HepG2 (cell line): Measurements from ENCODE around the gene WDR82. TPM values are rescaled to one million over a fixed set of nuclear protein-coding genes. Genes with fewer than 3 reads are reported as not detected.

ENCODE experiments used
- ATF4 ChIP-seq, 2 experiments: fragments of 450-650 bp in 1 of 2; sonication (generic) in 1 of 2; formaldehyde crosslinking; IDR thresholded peaks; 2 replicates each; pipeline versions ENCODE4 v1.5.0 to v1.8.0; 2020 to 2022; ENCODE audit warnings: mild to moderate bottlenecking in 1 of 2, missing genetic modification reagents in 1 of 2
- CEBPB ChIP-seq: IDR thresholded peaks from 2 replicates; pipeline ENCODE4 v1.6.1; 2011; ENCODE audit warnings: low read depth, low read length, improper control_type of control experiment, borderline replicate concordance
- GABPB1 ChIP-seq: IDR thresholded peaks from 2 replicates; pipeline ENCODE4 v1.6.1; 2016; ENCODE audit warnings: mild to moderate bottlenecking, missing genetic modification reagents, moderate library complexity, missing compliant biosample characterization
- KMT2B ChIP-seq: IDR thresholded peaks from 2 replicates; pipeline ENCODE4 v1.6.1; 2016; ENCODE audit warnings: missing genetic modification reagents, missing compliant biosample characterization
- NFKBIZ ChIP-seq: IDR thresholded peaks from 2 replicates; pipeline ENCODE4 v1.6.1; 2018; ENCODE audit warnings: missing genetic modification reagents, missing compliant biosample characterization
- PHF8 ChIP-seq: sonication (generic); formaldehyde crosslinking; IDR thresholded peaks from 2 replicates; pipeline ENCODE4 v1.5.0; 2020; ENCODE audit warnings: missing genetic modification reagents
- SALL2 ChIP-seq: sonication (generic); formaldehyde crosslinking; IDR thresholded peaks from 2 replicates; pipeline ENCODE4 v1.8.1; 2023; ENCODE audit warnings: mild to moderate bottlenecking, missing genetic modification reagents, inconsistent platforms
- TBX2 ChIP-seq: sonication (generic); formaldehyde crosslinking; IDR thresholded peaks from 2 replicates; pipeline ENCODE4 v1.5.0; 2020; ENCODE audit warnings: missing genetic modification reagents, mild to moderate bottlenecking, borderline replicate concordance
- TCF12 ChIP-seq, 2 experiments: fragments of 450-650 bp in 1 of 2; sonication (generic) in 1 of 2; formaldehyde crosslinking in 1 of 2; IDR thresholded peaks; 2 replicates each; pipeline versions ENCODE4 v1.6.1 to v1.8.0; 2017 to 2022; ENCODE audit warnings: antibody characterized with exemption in 1 of 2, mild to moderate bottlenecking in 1 of 2, missing genetic modification reagents in 1 of 2, moderate library complexity in 1 of 2
- ZBTB20 ChIP-seq: sonication (generic); formaldehyde crosslinking; IDR thresholded peaks from 2 replicates; pipeline ENCODE4 v1.8.1; 2023; ENCODE audit warnings: missing genetic modification reagents, low read depth, mild to moderate bottlenecking, borderline replicate concordance
- ZBTB44 ChIP-seq: sonication (generic); formaldehyde crosslinking; IDR thresholded peaks from 2 replicates; pipeline ENCODE4 v1.4.0; 2020; ENCODE audit warnings: missing genetic modification reagents
- ZFX ChIP-seq: sonication (generic); formaldehyde crosslinking; IDR thresholded peaks from 2 replicates; pipeline ENCODE4 v1.4.0; 2020; ENCODE audit warnings: mild to moderate bottlenecking, low read depth, missing genetic modification reagents, moderate library complexity
- ZNF772 ChIP-seq: sonication (generic); formaldehyde crosslinking; IDR thresholded peaks from 2 replicates; pipeline ENCODE4 v1.5.0; 2020; ENCODE audit warnings: mild to moderate bottlenecking, missing genetic modification reagents
- polyA plus RNA-seq, 8 experiments: library from polyadenylated mRNA; depleted of rRNA in 3 of 8; stranded (reverse) in 7 of 8; unstranded in 1 of 8; fragments of >200 nt; fragmentation: Illumina TruSeq in 4 of 8; extraction: Trizol in 4 of 8; gene quantifications; 2 replicates each; pipeline versions ENCODE4 v1.2.1 to v1.2.3, GENCODE V29; 2011 to 2016; ENCODE audit warnings: low read depth in 4 of 8, missing spikeins in 1 of 8, mixed read lengths in 1 of 8; ENCODE audit not compliant: insufficient read depth in 1 of 8
- total RNA-seq, 5 experiments: library from RNA; depleted of rRNA; stranded (reverse); fragments of >200 nt; fragmentation: Illumina TruSeq; extraction: Trizol; gene quantifications; 2 replicates each; pipeline ENCODE4 v1.2.3, GENCODE V29; 2016; ENCODE audit warnings: low read depth in 1 of 5
- TF ChIP-seq, protein P1 (sequence below): sonication (generic); formaldehyde crosslinking; IDR thresholded peaks from 2 replicates; pipeline ENCODE4 v1.8.0; 2022; ENCODE audit warnings: missing genetic modification reagents, mild to moderate bottlenecking, moderate library complexity, borderline replicate concordance
- TF ChIP-seq, protein P2 (sequence below): sonication (generic); formaldehyde crosslinking; IDR thresholded peaks from 2 replicates; pipeline ENCODE4 v1.4.0; 2020; ENCODE audit warnings: missing genetic modification reagents, borderline replicate concordance
- TF ChIP-seq, protein P3 (sequence below): conservative IDR thresholded peaks from 2 replicates; pipeline ENCODE4 v1.6.1; 2018; ENCODE audit warnings: missing genetic modification reagents
- TF ChIP-seq, protein P4 (sequence below): sonication (generic); formaldehyde crosslinking; IDR thresholded peaks from 2 replicates; pipeline ENCODE4 v1.5.0; 2020; ENCODE audit warnings: mild to moderate bottlenecking, missing genetic modification reagents

WDR82 gene
- total and polyA plus RNA-seq, 2 of the 13 experiments (the other 11 are each of a cell fraction or from before 2014, with no cell fraction given): 39.1 to 59.5 TPM

GRCh38 chr3:52286777-52287110 lies 8.3 kb upstream of the WDR82 start (continued):
- TF ChIP-seq ZBTB20 (CRISPR knock-in tag): no peak; the same call in 1 of the 2 replicates
- TF ChIP-seq, protein P1, sequence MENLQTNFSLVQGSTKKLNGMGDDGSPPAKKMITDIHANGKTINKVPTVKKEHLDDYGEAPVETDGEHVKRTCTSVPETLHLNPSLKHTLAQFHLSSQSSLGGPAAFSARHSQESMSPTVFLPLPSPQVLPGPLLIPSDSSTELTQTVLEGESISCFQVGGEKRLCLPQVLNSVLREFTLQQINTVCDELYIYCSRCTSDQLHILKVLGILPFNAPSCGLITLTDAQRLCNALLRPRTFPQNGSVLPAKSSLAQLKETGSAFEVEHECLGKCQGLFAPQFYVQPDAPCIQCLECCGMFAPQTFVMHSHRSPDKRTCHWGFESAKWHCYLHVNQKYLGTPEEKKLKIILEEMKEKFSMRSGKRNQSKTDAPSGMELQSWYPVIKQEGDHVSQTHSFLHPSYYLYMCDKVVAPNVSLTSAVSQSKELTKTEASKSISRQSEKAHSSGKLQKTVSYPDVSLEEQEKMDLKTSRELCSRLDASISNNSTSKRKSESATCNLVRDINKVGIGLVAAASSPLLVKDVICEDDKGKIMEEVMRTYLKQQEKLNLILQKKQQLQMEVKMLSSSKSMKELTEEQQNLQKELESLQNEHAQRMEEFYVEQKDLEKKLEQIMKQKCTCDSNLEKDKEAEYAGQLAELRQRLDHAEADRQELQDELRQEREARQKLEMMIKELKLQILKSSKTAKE: no peak
- TF ChIP-seq NFKBIZ: 0 out of 2 replicates have a peak, but pooled peaks have one; percentile 14
- TF ChIP-seq ZBTB44 (CRISPR knock-in tag): no peak
- TF ChIP-seq, protein P2, sequence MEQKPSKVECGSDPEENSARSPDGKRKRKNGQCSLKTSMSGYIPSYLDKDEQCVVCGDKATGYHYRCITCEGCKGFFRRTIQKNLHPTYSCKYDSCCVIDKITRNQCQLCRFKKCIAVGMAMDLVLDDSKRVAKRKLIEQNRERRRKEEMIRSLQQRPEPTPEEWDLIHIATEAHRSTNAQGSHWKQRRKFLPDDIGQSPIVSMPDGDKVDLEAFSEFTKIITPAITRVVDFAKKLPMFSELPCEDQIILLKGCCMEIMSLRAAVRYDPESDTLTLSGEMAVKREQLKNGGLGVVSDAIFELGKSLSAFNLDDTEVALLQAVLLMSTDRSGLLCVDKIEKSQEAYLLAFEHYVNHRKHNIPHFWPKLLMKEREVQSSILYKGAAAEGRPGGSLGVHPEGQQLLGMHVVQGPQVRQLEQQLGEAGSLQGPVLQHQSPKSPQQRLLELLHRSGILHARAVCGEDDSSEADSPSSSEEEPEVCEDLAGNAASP: 0 out of 2 replicates have a peak, but pooled peaks have one; percentile 11
- TF ChIP-seq SALL2 (CRISPR knock-in tag): no peak
- peak; percentile 29; the same call in 1 of the 2 replicates for TF ChIP-seq PHF8 (CRISPR knock-in tag)
- TF ChIP-seq, protein P3, sequence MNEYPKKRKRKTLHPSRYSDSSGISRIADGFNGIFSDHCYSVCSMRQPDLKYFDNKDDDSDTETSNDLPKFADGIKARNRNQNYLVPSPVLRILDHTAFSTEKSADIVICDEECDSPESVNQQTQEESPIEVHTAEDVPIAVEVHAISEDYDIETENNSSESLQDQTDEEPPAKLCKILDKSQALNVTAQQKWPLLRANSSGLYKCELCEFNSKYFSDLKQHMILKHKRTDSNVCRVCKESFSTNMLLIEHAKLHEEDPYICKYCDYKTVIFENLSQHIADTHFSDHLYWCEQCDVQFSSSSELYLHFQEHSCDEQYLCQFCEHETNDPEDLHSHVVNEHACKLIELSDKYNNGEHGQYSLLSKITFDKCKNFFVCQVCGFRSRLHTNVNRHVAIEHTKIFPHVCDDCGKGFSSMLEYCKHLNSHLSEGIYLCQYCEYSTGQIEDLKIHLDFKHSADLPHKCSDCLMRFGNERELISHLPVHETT (CRISPR knock-in tag): 0 out of 2 replicates have a peak, but pooled peaks have one; percentile 43
- peak; percentile 13; the same call in 1 of the 2 replicates for TF ChIP-seq TBX2 (CRISPR knock-in tag)
- TF ChIP-seq, protein P4, sequence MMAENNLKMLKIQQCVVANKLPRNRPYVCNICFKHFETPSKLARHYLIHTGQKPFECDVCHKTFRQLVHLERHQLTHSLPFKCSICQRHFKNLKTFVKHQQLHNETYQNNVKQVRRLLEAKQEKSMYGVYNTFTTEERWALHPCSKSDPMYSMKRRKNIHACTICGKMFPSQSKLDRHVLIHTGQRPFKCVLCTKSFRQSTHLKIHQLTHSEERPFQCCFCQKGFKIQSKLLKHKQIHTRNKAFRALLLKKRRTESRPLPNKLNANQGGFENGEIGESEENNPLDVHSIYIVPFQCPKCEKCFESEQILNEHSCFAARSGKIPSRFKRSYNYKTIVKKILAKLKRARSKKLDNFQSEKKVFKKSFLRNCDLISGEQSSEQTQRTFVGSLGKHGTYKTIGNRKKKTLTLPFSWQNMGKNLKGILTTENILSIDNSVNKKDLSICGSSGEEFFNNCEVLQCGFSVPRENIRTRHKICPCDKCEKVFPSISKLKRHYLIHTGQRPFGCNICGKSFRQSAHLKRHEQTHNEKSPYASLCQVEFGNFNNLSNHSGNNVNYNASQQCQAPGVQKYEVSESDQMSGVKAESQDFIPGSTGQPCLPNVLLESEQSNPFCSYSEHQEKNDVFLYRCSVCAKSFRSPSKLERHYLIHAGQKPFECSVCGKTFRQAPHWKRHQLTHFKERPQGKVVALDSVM: peak; percentile 41
- TF ChIP-seq GABPB1 (CRISPR knock-in tag): no peak
- peak; percentile 76 for TF ChIP-seq CEBPB
- 0 out of 4 replicates have a peak, but pooled peaks of 1 of the 2 experiments have one; percentile 17 for TF ChIP-seq ATF4 (CRISPR knock-in tag; IDR thresholded peaks at IDR 0.05)
- TF ChIP-seq TCF12 (IDR thresholded peaks at IDR 0.05): no peak
- TF ChIP-seq TCF12 (CRISPR knock-in tag; IDR thresholded peaks at IDR 0.05): no peak
- TF ChIP-seq ZFX (CRISPR knock-in tag): peak; percentile 93
- TF ChIP-seq KMT2B (CRISPR knock-in tag): no peak
- 0 out of 2 replicates have a peak, but pooled peaks have one; percentile 25 for TF ChIP-seq ZNF772 (CRISPR knock-in tag)
